HG02884 (cell line): ENCODE results near the gene NXF1.
"Not testable (repeated sequence)": the region's sequence is repeated elsewhere in the genome, so short reads cannot be mapped to it uniquely, and the experiment has no call there.

ENCODE experiments used
- ATAC-seq: cut with Tn5 transposase; IDR thresholded peaks from one replicate; pipeline ENCODE4 v1.9.1; 2021; ENCODE audit warnings: mild to moderate bottlenecking, moderate library complexity; ENCODE audit not compliant: unreplicated experiment

NXF1 gene

GRCh38 chr11:62788991-62789390 is 16.2 kb downstream of the NXF1 start:
- no peak for ATAC-seq

GRCh38 chr11:62787005-62787759 is 18.1 kb downstream of the NXF1 start, which contains the start of gene TMEM179B:
Gene TMEM179B (plus strand): TSS chr11:62787402. CDS start chr11:62787432, 30 bp downstream.
- ATAC-seq, result peak; percentile 50

DNA sequence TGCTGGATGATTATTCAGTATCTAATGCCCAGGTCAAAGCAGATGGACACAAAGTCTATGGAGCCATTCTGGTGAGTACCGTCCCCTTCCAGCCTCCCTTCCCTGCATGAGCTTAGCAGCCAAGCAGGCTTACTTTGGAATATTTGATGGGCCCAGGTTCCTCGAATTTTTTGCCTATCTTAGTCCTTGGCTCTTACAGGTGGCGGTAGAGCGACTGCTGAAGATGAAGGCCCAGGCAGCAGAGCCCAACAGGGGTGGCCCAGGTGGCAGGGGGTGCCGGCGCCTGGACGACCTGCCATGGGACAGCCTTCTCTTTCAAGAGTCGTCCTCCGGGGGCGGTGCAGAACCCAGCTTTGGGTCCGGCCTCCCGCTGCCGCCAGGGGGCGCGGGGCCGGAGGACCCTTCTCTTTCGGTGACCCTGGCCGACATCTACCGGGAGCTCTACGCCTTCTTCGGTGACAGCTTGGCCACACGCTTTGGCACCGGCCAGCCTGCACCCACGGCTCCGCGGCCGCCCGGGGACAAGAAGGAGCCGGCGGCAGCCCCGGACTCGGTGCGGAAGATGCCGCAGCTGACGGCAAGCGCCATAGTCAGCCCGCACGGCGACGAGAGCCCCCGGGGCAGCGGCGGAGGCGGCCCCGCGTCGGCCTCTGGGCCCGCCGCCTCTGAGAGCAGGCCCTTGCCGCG is 18.8 kb downstream of the NXF1 start:
- peak; percentile 57 for ATAC-seq

DNA sequence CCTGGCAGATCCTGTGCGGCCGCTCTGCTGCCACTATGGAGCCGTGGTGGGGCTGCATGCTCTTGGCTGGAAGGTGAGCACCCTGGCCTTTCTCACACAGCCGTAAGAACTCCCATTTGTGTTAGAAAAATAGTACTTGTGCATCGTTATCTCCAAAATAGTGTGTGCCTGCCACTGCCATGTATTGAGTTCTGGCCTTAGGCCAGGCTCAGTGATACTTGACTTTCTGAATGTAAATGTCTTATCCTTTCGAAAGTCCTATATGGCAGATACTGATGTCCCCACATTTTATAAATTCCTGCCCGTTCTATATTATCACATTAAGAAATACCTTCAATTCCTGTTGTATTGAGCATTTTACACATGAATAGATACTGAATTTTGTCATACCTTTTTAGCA is 22.5 kb downstream of the NXF1 start:
- ATAC-seq, result no peak

GRCh38 chr11:62778441-62778840 is 26.8 kb downstream of the NXF1 start:
- no peak for ATAC-seq

DNA sequence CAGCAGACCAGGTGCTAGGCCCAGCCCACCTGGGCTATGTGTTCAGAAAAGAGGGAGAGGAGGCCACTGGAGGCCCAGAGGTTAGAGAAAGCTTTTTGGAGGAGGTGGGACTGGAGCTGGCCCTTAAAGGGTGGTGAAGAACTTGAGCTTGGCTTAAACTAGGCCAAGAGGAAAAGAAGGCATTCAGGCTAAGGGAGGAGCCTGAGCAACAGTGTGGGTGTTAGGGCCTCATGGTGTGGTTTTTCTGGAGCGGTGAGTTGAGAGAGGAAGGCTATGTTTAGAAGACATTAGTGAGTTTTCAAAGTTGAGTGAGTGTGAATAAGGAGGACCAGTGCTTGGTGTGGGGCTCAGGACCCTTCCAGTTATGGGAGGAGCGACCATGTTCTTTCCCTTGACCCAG is 27.9 kb downstream of the NXF1 start:
- no peak for ATAC-seq

- ATAC-seq, result no peak
Observed at GRCh38 chr11:62775646-62776045, 29.6 kb downstream of the NXF1 start.

DNA sequence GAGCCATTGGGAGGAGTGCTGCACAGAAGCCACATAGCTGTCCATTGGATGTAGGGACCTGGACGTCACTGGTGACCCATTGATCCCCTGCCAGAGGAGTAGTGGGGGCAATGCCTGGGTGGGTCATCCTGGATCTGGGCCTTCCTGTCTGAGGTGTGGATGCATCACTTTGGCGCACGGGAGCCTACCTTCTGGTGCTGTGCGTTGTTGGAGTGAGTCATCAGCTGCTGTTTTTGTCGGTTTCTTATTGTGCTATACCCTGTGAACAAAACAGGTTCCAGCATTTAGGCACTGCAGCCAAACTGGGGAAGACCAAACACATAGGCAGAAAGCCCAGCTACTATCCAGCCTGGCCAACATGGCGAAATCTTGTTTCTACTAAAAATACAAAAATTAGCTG is 30.8 kb downstream of the NXF1 start:
- ATAC-seq, result no peak

DNA sequence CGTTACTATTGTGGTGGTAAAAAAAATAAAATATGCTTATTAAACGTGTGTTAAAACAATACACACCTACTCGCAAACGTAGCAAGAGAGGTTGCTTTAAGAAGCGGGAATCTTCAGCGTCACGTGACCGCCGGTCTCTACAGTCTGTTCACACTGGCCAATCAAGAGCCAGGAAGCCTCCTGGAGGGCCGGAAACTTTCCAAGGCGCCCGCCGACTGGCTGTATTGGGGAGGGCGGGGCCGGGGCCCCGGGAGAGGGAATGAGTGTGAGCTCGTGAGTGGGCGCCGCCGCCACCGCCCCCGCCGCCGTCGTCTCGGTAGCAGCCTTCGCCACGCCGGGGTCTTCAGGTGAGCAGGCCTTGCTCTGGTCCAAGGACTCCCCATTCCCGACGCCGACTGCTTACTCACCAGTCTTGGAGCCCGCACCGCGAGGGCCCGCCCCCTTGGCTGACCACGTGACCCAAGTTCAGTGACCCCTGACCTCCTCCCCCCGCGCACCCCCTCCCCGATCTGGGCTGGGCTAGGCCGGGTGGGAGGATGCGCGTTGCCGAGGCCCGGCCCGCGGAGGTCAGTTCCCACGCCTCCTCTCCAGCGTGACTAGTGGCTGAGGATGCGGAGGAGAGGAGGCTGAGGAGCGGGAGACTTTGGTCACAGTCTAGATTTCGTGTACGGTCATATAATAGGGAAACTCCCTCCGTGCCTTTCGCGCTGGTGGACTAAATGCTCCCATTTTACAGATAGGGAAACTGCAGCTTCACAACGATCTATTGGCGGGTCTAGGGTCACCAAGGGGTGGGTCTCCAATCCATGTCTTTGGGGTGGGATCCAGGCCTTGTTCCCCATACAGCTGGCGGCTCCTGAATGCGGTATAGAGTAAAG is 33.9 kb downstream of the NXF1 start, which contains the start of gene TAF6L:
TSS of gene TAF6L (plus strand) at position 253 of the 878 bp plus-strand sequence. CDS start 4,388 bp downstream, outside the sequence.
- ATAC-seq, result peak; percentile 72

DNA sequence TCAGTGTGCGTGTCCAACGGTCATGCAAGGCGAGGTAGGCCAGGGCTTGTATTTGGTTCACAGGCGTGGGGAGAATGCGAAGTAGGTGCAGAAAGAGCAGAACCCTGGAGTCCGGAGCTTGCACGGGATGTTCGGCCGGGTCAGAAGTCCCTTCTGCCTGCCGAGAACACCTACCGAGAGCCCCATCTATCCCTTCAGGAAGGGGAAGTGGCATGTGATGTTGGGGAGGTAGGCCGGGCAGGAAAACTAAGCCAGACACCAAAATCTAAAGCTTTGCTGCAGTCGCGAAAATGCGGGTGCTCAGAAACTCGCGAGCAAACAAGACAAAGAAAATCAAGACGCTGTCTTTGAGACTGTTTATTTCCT is 34.5 kb downstream of the NXF1 start:
- no peak for ATAC-seq

GRCh38 chr11:62760867-62761227 is 44.4 kb downstream of the NXF1 start:
- ATAC-seq, result not testable (repeated sequence)

DNA sequence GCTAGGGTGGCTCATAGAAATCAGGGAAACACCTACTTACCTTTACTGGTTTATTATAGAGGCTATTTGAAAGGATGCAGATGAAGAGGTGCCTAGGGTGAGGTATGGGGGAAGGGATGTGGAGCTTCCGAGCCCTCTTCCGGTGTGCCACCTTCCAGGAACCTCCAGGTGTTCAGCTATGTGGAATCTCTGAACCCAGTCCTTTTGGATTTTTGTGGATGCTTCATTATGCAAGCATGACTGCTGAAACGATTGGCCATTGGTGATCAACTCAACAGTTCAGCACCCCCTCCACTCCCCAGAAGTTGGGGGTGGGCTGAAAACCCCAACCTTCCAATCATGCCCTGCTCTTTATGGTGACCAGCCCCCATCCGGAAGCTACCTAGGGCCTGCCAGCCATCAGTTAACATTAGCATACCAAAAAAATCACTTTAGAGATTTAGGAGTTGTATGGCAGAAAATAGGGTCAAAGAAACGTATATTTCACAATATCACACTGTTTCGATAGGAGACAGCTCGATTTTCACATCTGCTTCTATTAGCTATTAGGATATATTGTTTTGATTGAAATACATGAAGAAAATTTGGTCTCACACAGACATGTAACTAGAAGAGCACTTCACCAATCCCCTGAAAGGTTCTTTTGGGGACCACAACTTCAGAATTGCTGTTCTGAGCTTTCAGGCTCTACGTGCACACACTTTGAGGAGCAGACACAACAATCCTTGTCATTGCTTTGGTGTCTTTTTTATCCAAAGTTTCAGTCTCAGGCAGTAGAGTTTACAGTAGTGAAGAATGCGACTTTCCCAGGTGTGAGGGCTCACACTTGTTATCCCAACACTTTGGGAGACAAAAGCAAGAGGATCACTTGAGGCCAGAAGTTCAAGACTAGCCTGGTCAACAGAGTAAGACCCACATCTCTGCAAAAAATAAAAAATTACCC is 47.1 kb downstream of the NXF1 start:
- no peak for ATAC-seq

- ATAC-seq, result no peak
Observed at GRCh38 chr11:62755086-62755615, 50.1 kb downstream of the NXF1 start.

DNA sequence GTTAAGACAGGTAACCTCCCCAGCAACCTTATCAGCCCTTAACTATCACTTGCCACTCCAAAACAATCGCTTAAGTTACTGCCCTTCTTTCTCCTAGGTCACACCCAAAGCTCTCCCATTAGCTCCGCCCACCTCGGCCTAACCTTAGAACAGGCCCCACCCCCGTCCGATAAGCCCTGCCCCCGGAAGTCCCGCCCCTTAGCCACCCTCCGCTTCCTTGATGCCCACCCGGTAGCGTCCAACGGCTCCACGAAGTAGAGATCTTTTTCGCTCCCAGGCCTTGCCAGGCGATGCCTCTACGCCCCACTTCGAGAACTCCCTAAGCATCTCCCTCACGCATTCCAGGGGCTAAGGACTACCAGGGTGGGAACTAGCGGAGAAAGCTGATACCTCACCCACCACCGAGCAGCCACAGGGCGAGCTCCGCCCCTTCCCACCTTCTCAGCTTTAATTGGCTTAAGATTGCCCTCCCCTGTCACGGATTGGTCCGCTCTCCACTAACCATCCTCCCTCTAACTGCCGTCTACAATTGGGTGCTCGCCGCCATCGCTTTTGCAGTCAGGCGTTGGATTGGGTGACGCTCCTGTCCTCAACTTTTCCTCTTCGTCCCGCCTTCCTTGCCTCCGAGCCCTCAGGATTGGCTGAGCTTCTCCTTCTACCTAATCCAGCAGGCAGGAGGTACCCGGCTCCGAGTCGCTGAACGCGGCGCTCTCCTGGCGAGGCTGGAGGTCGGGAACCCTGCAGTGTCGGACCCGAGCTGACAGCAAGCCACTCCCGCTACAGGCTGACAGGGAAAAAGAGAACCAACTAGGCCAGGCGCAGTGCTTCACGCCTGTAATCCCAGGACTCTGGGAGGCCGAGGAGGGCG is 51.3 kb downstream of the NXF1 start, which contains the start of gene ZBTB3:
TSS of gene ZBTB3 (minus strand) at position 425 of the 868 bp plus-strand sequence. CDS start 496 bp downstream, outside the sequence.
- peak; percentile 90 for ATAC-seq

GRCh38 chr11:62752994-62753735 is 52.1 kb downstream of the NXF1 start:
- no peak for ATAC-seq

- ATAC-seq, result no peak
Observed at GRCh38 chr11:62752177-62752785, 53.0 kb downstream of the NXF1 start.

- ATAC-seq, result not testable (repeated sequence)
Observed at GRCh38 chr11:62749931-62750330, 55.3 kb downstream of the NXF1 start.
